Stimulated activated CD8-positive, alpha-beta memory T cell treated with anti-CD3 and anti-CD28 coated beads, Interleukin-7, amount 100 ng/mL, for 1 hour (primary cell): Measurements from ENCODE around the gene PHF12.

ENCODE experiments used
- DNase-seq, 2 donors: peaks; one replicate each; pipeline ENCODE4 v3.0.0-alpha.2; 2020; ENCODE audit warnings: low read depth in 2 of 2

Gene PHF12

GRCh38 chr17:28975646-28976045, 24.3 kb upstream of the PHF12 start:
- no peak for DNase-seq

GRCh38 chr17:28975031-28975430, 23.7 kb upstream of the PHF12 start:
- no peak for DNase-seq

- no peak for DNase-seq
Observed at GRCh38 chr17:28974451-28974850, 23.1 kb upstream of the PHF12 start.

GRCh38 chr17:28973425-28973824, 22.1 kb upstream of the PHF12 start:
- DNase-seq, result no peak

DNA sequence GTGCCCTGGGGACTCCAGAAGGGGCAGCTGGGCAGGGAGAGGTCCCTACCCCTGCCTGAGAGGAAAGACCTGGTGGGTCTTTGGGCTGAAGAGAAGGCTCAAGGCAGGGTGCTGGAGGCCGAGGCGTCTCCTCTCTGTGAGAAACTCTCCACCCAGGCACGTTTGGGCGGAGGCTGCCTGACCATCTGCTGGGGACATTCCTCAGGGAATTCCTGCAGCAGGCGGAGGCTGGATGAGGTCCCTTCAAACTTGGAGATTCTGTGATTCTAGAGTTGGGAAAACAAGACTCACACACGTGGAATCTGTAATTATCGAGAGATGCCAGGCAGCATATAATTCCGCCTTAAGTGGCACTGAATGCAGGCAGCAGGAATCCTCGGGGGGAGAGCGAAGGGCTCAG, 21.1 kb upstream of the PHF12 start:
- no peak for DNase-seq

DNA sequence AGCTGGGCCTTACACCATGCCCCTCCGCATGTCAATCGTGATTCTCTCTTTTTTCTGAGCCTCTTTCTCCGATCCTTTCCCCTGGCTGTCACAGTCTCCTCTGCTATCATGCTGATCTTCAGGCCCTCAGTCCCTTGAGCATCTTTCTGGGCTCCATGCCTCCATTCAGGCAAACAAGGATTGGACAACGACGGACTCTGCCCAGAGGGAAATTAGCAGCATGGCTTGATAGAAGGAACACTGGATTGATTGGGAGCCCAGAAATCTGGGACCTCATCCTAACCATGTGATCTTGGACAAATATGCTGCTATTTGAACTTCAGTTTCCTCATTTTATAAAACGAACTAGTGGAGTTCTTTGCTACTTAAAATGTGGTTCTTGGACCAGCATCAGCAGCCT, 19.6 kb upstream of the PHF12 start:
- DNase-seq, result no peak

- DNase-seq, result no peak
Observed at GRCh38 chr17:28969706-28970393, 18.5 kb upstream of the PHF12 start.

GRCh38 chr17:28968914-28969295, 17.6 kb upstream of the PHF12 start:
- DNase-seq, result no peak

DNA sequence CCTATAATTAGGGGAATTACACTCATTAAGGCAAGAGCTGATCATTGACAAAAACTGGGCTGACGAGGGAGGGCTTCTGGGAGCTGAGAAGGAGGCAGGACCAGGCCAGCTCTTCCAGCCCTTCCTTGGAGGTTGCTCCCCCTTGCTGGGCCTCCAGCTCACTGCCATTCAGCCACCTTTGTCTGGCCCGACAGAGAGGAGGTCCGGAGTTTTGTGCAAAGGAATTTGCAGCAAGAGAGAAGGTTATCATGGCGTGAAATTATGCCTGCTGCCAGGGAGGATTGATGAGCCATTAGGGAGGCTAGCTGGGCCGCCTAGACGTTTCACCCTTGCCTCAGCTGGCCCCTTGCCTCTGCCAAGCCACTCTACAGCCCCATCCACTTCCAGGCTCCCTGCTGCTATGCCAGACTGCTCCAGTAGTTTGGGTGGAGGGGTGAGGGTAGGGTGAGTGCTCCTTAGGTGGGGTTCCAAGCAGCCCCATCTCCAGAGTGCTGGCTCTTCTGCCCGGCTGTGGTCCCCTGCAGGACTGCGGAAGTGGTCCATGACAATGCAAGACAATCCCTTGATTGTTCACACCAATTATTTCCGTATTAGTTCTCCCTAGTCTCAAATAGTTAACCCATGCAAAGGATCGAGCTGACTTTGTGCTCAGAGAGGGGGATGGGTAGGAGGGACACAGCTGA, 17.1 kb upstream of the PHF12 start:
- no peak for DNase-seq

GRCh38 chr17:28967221-28968135, 16.2 kb upstream of the PHF12 start:
- no peak for DNase-seq

GRCh38 chr17:28963841-28964240, 12.5 kb upstream of the PHF12 start:
- no peak for DNase-seq

DNA sequence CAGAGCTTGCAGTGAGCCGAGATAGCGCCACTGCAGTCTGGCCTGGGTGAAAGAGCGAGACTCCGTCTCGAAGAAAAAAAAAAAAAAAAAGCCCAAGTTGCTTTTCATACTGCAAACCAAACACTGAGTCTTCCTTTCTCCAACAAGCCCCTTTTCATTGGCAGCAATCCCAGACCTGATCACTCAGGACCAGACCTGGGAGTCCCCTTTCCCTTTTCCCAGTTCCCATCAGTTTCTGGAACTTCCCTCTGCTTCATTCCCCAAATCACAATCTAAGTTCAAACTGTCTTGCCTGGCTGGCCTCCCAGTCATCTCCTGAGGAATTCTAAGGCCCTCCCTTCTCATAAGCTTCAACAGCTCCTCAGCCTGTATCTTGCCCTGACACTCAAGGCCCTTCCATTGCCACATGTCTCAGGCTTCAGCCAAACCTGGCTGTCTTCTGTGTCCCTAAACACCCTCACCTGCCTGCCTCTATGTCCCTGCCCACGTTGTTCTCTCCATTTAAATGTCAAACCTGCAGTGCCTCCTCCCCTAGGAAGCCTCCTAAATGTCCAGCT, 11.8 kb upstream of the PHF12 start:
- DNase-seq, result no peak

DNA sequence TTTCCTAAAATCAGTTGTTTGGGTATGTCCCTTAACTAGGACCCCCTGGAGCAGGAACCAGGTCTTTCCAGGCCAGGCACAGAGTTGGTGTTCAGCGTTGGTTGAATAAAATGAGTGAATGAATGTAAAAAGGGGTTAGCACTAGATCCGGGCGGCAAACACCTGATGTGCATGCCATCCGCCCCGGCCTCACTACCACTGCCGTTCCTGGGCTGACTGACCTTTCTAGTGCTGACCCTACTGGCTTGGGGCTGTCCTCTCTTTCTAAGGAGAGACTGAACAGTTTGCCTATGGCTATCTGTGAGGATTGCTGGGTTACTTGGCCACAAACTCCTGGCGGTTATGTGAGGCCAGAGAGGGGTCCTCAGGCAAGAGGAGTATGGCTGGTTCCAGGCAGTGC, 10.1 kb upstream of the PHF12 start:
- no peak for DNase-seq

DNA sequence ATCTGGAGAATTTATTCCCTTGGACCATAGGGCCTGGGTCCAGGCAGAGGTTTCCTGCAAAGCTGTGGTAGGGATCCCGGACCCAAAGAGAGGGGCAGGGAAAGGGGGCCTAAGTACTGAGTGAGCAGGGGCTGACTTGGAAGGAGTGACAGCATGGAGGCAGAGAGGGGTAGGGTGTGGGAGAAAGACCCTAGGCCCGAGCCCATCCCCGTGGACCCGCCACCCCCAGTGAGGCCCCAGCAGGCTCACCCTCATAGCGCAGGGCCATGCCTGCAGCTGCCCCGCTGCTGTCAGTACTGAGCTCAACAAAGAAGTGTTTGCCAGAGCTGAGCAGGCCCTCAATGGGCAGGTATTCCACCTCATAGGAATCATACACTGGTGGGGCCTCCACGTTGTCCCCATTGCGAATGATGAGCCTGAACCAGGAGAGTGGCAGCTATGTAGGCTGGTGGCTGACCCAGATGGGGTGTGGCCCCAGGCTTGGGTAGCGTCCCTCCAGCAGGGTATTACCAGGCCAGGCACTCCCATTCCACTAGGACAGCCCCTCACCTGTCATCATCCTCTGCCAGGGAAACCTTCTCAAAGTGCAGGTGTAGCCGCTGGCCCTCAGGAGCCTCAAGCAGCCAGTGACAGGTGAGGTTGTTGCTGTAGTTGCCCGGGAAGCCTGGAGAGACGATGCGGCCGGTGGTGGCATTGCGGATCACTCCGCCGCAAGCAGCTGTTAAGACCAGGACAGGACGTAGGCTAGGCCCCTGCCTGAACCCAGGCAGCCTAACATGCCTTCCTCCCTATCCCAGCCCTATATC, 9.1 kb upstream of the PHF12 start:
- DNase-seq, result no peak

DNA sequence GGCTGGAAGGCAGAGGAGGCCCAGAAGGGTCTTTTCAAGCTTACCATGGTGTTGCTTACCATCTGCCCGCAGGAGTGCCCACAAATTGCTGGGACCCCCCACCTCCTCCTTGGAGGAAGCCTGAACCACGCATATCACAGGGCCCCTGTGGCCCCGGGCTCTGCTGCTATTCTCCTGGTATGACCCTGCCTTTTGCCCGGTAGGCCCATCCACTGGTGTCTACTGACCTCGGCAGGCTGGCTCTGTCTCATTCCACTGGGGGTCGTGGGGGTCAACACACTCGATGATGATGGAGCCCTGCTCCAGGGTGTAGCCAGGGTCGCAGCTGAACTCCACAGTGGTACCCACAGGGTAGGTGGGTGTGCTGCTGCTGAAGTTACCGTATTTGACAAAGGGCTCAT, 8.2 kb upstream of the PHF12 start:
- DNase-seq, result no peak

DNA sequence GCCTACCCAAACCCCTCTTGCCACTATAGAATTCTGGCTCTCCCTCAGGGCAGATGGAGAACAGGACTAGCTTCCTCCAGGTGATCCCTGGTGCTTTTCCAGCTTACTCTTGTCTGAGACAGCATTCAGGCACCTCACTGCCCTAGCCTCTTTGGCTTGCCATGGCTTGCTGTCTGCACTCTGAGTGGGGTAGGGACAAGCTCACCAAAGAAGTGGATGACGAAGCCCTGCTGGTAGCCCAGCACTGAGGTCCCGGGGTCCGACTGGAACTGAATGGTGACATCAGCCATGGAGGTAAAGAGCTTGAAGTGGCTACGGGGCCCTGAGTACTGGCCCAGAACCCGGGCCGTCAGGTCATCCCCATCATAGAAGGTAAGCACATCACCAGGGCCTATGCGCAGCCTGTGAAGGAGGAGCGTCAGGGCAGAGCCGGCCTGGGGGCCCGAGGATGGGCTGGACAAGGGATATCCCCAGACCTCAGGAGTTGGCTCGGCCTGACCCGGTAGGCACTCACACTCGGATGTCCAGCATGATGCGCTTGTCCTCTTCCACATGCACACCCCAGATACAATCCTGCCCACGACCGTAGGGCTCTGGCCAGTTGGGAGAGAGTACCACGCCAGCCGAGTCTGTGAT, 7.6 kb upstream of the PHF12 start:
- DNase-seq, result no peak

- no peak for DNase-seq
Observed at GRCh38 chr17:28957992-28958355, 6.7 kb upstream of the PHF12 start.

GRCh38 chr17:28957277-28957991, 6.1 kb upstream of the PHF12 start:
- no peak for DNase-seq

GRCh38 chr17:28956861-28957260, 5.5 kb upstream of the PHF12 start:
- no peak for DNase-seq

- DNase-seq, result no peak
Observed at GRCh38 chr17:28956112-28956511, 4.8 kb upstream of the PHF12 start.
